Lower leg skin (tissue), 3 donors: Measurements from ENCODE around the gene MAJIN.

Experiments used
- POLR2A ChIP-seq, 2 donors: fragments of 450-650 bp; IDR thresholded peaks; one replicate each; pipeline ENCODE4 v1.6.1; 2016 to 2017; ENCODE audit warnings: antibody characterized with exemption in 2 of 2, mild to moderate bottlenecking in 1 of 2, moderate library complexity in 1 of 2
- TF ChIP-seq, protein P1 (sequence below), 3 donors: fragments of 450-650 bp; IDR thresholded peaks; one replicate each; pipeline ENCODE4 v1.5.1; 2016; ENCODE audit warnings: antibody characterized with exemption in 3 of 3, mild to moderate bottlenecking in 3 of 3, moderate library complexity in 2 of 3

DNA sequence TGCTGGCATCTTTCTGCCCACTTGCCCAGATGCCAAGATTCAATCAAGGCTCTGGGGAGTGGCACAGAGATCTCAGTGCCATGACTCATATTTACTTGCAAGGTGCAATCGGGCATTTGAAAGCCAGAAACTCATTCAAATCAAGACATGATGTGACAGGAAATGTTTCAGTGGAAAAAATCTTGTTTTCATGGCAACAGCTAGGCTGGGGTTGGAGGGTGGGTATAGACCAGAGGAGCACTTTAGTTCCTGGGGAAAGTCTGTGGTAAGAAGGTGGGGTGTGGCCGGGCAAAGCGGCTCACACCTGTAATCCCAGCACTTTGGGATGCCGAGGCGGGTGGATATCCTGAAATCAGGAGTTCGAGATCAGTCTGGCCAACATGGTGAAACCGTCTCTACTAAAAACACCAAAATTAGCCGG, 1.2 kb downstream of the MAJIN start:
- TF ChIP-seq POLR2A (IDR thresholded peaks at IDR 0.05) = no peak
- TF ChIP-seq, protein P1, sequence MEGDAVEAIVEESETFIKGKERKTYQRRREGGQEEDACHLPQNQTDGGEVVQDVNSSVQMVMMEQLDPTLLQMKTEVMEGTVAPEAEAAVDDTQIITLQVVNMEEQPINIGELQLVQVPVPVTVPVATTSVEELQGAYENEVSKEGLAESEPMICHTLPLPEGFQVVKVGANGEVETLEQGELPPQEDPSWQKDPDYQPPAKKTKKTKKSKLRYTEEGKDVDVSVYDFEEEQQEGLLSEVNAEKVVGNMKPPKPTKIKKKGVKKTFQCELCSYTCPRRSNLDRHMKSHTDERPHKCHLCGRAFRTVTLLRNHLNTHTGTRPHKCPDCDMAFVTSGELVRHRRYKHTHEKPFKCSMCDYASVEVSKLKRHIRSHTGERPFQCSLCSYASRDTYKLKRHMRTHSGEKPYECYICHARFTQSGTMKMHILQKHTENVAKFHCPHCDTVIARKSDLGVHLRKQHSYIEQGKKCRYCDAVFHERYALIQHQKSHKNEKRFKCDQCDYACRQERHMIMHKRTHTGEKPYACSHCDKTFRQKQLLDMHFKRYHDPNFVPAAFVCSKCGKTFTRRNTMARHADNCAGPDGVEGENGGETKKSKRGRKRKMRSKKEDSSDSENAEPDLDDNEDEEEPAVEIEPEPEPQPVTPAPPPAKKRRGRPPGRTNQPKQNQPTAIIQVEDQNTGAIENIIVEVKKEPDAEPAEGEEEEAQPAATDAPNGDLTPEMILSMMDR (IDR thresholded peaks at IDR 0.05) = no peak
